BE2C (cell line): Measurements from ENCODE around the gene RPS6KA6.

Experiments
- DNase-seq: peaks from one replicate; pipeline ENCODE4 v3.0.0-alpha.2; 2020
- H3K27me3 ChIP-seq: fragments of 250-450 bp; sonication (Bioruptor Pico); 2 replicates; pipeline ENCODE4 v1.5.1; 2020; ENCODE audit warnings: mild to moderate bottlenecking
- H3K36me3 ChIP-seq: fragments of 250-450 bp; sonication (Bioruptor Pico); 2 replicates; pipeline ENCODE4 v1.5.1; 2020; ENCODE audit warnings: mild to moderate bottlenecking
- H3K4me1 ChIP-seq: fragments of 250-450 bp; sonication (Bioruptor Pico); 2 replicates; pipeline ENCODE4 v1.5.1; 2020
- H3K4me3 ChIP-seq: 2 replicates; pipeline ENCODE4 v1.5.1; 2011; ENCODE audit warnings: low read depth, low read length
- H3K9me3 ChIP-seq: fragments of 250-450 bp; sonication (Bioruptor Pico); 2 replicates; pipeline ENCODE4 v1.5.1; 2020
- TF ChIP-seq, protein P1 (sequence below): IDR thresholded peaks from 2 replicates; pipeline ENCODE4 v1.5.1; 2012; ENCODE audit warnings: mild to moderate bottlenecking, low read depth, low read length

The RPS6KA6 gene

DNA sequence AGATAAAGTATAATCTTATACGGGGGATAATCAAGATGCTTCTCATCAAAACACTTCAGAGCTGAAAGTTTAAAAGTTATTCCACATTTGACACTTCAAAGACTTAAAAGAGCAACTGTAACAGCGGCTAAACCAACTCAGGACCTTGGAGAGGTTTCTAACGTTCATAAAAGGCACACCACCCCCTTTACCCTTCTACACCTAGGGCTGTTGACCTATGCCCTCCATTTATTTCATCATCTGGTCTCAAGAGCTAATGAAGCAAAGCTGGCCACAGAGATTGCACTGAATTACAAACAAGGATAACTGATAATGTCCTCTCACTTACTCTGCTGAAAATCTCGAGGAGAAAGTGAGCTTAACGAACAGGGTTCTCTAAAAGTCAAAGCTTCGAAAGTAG lies 1.1 kb upstream of the RPS6KA6 start:
- Histone ChIP-seq H3K4me3 (no peak overlapping the region), H3K4me1 (peaks cover 4% of the 10 kb centered on the region; the same call in 1 of the 2 replicates), H3K27me3 (no peaks in the 10 kb centered on the region), H3K9me3 (no peaks in the 10 kb centered on the region), H3K36me3 (no peaks in the 10 kb centered on the region)
- TF ChIP-seq, protein P1, sequence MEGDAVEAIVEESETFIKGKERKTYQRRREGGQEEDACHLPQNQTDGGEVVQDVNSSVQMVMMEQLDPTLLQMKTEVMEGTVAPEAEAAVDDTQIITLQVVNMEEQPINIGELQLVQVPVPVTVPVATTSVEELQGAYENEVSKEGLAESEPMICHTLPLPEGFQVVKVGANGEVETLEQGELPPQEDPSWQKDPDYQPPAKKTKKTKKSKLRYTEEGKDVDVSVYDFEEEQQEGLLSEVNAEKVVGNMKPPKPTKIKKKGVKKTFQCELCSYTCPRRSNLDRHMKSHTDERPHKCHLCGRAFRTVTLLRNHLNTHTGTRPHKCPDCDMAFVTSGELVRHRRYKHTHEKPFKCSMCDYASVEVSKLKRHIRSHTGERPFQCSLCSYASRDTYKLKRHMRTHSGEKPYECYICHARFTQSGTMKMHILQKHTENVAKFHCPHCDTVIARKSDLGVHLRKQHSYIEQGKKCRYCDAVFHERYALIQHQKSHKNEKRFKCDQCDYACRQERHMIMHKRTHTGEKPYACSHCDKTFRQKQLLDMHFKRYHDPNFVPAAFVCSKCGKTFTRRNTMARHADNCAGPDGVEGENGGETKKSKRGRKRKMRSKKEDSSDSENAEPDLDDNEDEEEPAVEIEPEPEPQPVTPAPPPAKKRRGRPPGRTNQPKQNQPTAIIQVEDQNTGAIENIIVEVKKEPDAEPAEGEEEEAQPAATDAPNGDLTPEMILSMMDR, result no peak
- no peak for DNase-seq

DNA sequence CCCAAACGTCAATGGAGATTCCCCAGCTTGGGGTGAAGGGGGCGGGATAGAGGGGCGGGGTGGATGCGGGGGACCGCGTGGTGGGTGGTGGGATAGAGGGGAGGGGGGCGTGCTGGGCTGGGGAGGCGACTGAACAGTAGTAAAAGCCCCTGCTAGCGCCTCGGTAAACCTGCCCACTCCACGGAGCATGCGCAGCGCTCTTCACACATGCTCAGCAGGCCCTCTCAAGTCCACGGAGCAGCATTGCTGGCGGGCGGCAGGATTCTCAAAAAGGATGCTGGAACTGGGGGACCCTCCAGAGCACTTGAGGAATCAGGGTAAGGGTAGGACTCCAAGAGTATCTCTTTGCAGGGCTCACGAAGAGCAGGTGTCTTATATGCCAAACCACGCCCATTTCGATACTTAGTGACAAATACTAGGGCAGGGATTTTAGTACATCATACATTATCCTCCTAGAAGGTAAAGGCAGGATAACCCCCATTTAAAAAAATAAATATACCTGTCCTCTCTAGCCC lies 378 bp upstream of the RPS6KA6 start:
- no peaks in the 10 kb centered on the region for H3K9me3 ChIP-seq
- no peaks in the 10 kb centered on the region for H3K36me3 ChIP-seq
- peak; percentile 78 for DNase-seq
- TF ChIP-seq, protein P1, result no peak
- no peaks in the 10 kb centered on the region for H3K27me3 ChIP-seq
- peak overlapping the region; percentile 85 for H3K4me3 ChIP-seq
- H3K4me1 ChIP-seq, result peaks cover 4% of the 10 kb centered on the region; the same call in 1 of the 2 replicates

DNA sequence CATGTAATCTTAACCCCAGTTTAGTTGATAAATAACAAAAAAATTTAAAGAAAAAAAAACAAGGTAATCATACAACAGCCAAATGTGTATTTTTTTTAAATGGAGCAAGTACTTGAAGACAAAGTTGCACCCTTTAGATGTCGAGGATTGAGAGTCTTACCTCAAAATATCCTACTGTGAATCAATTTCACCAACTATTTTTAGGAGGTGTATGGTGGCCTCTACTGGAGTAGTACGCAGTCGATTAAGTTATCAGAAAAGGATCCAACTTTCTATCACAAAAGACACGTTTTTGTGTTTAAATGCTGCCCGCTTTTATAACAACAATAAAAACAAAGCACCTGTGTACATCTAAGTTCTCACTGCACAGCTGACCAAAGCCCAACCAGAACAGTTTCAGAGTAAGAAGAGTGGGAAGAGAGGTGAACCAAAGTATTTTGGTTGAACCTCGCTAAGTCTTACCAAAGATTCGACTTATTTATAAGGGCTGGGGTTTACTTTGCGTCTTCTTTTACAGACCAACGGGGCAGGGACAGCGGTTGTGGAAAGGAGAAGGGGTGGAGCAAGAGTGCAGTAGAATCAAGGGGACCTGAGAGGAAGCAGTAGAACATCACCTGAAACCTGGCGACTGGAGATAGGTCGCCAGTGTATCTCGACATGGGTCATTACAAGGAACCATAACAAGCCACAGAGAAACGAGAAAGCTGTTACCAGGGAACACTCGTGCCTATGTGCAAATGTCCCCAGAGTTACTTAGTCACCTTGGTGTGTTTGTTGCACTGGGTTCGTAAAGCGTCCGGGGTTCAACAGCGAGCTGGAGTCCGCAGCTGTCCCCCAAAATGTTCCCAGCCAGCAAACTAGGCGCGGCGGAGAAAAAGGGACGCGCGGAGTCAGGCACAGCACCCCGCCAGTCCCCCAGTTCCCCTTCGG lies 1.1 kb downstream of the RPS6KA6 start:
- Histone ChIP-seq H3K36me3 (no peaks in the 10 kb centered on the region), H3K4me1 (peaks cover 4% of the 10 kb centered on the region; the same call in 1 of the 2 replicates), H3K27me3 (no peaks in the 10 kb centered on the region), H3K9me3 (no peaks in the 10 kb centered on the region), H3K4me3 (peak overlapping the region; percentile 85)
- TF ChIP-seq, protein P1, result no peak
- peak; percentile 6 for DNase-seq

DNA sequence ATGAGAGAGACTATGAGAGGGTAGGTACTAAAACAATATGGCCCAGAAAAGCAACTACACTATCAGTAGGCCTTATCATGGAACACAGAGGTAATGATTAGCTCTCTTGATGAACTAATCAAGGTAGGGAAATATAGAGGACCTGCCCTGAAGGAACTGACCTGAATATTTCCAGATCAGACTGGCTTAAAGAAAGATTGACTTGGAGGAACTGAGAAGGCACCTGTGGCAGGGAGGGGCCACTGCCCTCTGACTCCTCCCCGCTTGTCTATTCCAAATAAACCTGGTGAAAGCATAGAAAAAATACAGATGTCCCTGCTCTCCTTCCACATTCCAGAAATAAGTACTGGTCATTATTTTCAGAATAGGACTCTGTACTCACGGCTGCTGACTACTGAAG lies 5.5 kb downstream of the RPS6KA6 start:
- H3K4me1 ChIP-seq, result no peaks in the 10 kb centered on the region
- no peaks in the 10 kb centered on the region for H3K9me3 ChIP-seq
- TF ChIP-seq, protein P1, result no peak
- DNase-seq, result no peak
- no peaks in the 10 kb centered on the region for H3K36me3 ChIP-seq
- no peak overlapping the region for H3K4me3 ChIP-seq
- H3K27me3 ChIP-seq, result no peaks in the 10 kb centered on the region

DNA sequence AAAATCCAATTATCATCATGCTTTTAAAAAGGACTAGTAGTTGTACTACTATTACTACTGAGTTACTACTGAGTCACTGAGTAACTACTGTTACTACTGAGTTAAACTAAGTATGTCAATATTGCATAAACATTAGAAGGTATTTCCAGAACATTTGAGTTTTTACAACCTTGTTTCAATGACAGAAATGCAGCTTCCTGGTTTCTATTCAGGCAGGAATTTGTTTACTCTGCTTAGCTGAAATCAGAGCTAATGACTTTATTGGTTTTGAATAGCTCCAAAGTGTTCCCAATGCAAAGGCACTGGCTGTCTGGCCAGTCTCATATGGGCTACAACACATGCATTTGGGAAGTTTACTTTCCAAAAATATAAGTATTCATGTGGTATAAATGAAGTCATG lies 12.0 kb downstream of the RPS6KA6 start:
- Histone ChIP-seq H3K36me3 (no peaks in the 10 kb centered on the region), H3K4me1 (no peaks in the 10 kb centered on the region), H3K9me3 (no peaks in the 10 kb centered on the region), H3K27me3 (no peaks in the 10 kb centered on the region), H3K4me3 (no peak overlapping the region)
- TF ChIP-seq, protein P1, result no peak
- no peak for DNase-seq

DNA sequence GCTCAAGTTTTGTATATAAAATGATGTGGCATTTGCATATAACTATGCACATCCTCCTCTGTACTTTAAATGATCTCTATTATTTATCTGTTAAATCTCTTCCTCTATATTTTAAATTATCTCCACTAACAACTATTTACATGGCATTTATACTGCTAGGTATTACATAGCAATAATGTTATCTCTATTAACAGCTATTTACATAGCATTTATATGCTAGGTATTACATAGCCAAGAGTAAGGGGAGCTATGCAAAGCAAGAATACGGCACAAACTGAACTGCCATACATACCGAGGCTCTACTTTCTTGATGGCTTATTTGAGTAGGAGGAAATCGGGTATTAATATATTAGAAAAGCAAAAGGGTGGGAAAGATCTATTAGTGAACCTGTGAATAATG lies 12.7 kb downstream of the RPS6KA6 start:
- no peak overlapping the region for H3K4me3 ChIP-seq
- no peaks in the 10 kb centered on the region for H3K27me3 ChIP-seq
- no peaks in the 10 kb centered on the region for H3K36me3 ChIP-seq
- no peaks in the 10 kb centered on the region for H3K9me3 ChIP-seq
- DNase-seq, result no peak
- no peaks in the 10 kb centered on the region for H3K4me1 ChIP-seq
- TF ChIP-seq, protein P1, result no peak
